Loucy (cell line): ENCODE data around the gene PRF1.

Experiments
- EZH2phosphoT487 ChIP-seq: fragments of 200-600 bp; IDR thresholded peaks from 2 replicates; pipeline ENCODE4 v1.6.1; 2018; ENCODE audit warnings: antibody characterized with exemption, mild to moderate bottlenecking, moderate library complexity, borderline replicate concordance
- TF ChIP-seq, protein P1 (sequence below): fragments of 200-600 bp; sonication (generic); conservative IDR thresholded peaks from 2 replicates; pipeline ENCODE4 v1.5.1; 2014; ENCODE audit warnings: mild to moderate bottlenecking, antibody characterized with exemption, low read length

GRCh38 chr10:70571636-70572439 is 30.7 kb downstream of the PRF1 start:
- TF ChIP-seq, protein P1, sequence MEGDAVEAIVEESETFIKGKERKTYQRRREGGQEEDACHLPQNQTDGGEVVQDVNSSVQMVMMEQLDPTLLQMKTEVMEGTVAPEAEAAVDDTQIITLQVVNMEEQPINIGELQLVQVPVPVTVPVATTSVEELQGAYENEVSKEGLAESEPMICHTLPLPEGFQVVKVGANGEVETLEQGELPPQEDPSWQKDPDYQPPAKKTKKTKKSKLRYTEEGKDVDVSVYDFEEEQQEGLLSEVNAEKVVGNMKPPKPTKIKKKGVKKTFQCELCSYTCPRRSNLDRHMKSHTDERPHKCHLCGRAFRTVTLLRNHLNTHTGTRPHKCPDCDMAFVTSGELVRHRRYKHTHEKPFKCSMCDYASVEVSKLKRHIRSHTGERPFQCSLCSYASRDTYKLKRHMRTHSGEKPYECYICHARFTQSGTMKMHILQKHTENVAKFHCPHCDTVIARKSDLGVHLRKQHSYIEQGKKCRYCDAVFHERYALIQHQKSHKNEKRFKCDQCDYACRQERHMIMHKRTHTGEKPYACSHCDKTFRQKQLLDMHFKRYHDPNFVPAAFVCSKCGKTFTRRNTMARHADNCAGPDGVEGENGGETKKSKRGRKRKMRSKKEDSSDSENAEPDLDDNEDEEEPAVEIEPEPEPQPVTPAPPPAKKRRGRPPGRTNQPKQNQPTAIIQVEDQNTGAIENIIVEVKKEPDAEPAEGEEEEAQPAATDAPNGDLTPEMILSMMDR, result no peak
- TF ChIP-seq EZH2phosphoT487, result no peak
